HCT116 (cell line): ENCODE measurements around the gene ZNRF3. TPM values are rescaled to one million over a fixed set of nuclear protein-coding genes. Genes with fewer than 3 reads are reported as not detected.

Experiments used
- ATAC-seq: fragments of 200-7000 bp; cut with Tn5 transposase; 2 replicates; pipeline ENCODE4 v1.9.1; 2020; ENCODE audit warnings: mild to moderate bottlenecking, moderate library complexity
- BruUV-seq: library from RNA; stranded (reverse); fragments of 400-500 nt; replicated peaks from 2 replicates; lab custom pipeline; 2021; lab: Mats Ljungman, UMichigan
- CTCF ChIA-PET: fragments of 300-600 bp; sonication (Branson Sonifier 250); formaldehyde crosslinking; loops from one replicate; lab custom pipeline; 2021; ENCODE audit warnings: antibody characterized with exemption; lab: Charles Lee
- POLR2A ChIA-PET: fragments of 300-600, 350-600 bp; sonication (Branson Sonifier 250); formaldehyde crosslinking; loops from one replicate; lab custom pipeline; 2021; ENCODE audit warnings: antibody characterized with exemption; lab: Charles Lee
- RAD21 ChIA-PET, 2 experiments: fragments of 300-600 bp; sonication (Branson Sonifier 250); formaldehyde crosslinking; loops; one replicate each; lab custom pipeline; 2023; ENCODE audit warnings: low total read pairs in 2 of 2; ENCODE audit not compliant: uncharacterized antibody in 2 of 2, unreplicated experiment in 2 of 2, low non-redundant PET in 1 of 2; lab: Charles Lee
- DNase-seq: peaks from one replicate; pipeline ENCODE4 v3.0.0-alpha.2; 2010; ENCODE audit warnings: low read depth, low spot score
- H2AFZ ChIP-seq: fragments of 200-600 bp; shearing (Covaris generic), sonication (generic); 2 replicates; pipeline ENCODE4 v1.6.1; 2017; ENCODE audit warnings: low read depth, mixed run types, mixed read lengths, antibody characterized with exemption, low read length; ENCODE audit not compliant: poor library complexity, severe bottlenecking
- H3K27ac ChIP-seq: 2 replicates; pipeline ENCODE4 v1.5.1; 2012; ENCODE audit warnings: low read depth, low read length
- H3K27me3 ChIP-seq: fragments of 200-600 bp; sonication (generic); 2 replicates; pipeline ENCODE4 v1.6.1; 2016; ENCODE audit warnings: mixed run types, low read length, mixed read lengths; ENCODE audit not compliant: insufficient read depth
- H3K36me3 ChIP-seq, 2 experiments: fragments of 200-500 bp in 1 of 2; fragments of 200-600 bp in 1 of 2; sonication (Bioruptor generic) in 1 of 2; sonication (generic) in 1 of 2; 2 replicates each; pipeline versions ENCODE4 v1.5.1 to v1.6.1; 2014 to 2016; ENCODE audit warnings: low read length in 2 of 2, inconsistent platforms in 1 of 2, mixed read lengths in 1 of 2, mixed run types in 1 of 2; ENCODE audit not compliant: insufficient read depth in 2 of 2, control insufficient read depth in 1 of 2
- H3K4me1 ChIP-seq, 2 experiments: fragments of 200-600 bp in 1 of 2; sonication (generic) in 1 of 2; 2 replicates each; pipeline versions ENCODE4 v1.5.1 to v1.6.1; 2012 to 2017; ENCODE audit warnings: low read length in 2 of 2, inconsistent platforms in 1 of 2, mild to moderate bottlenecking in 1 of 2, mixed read lengths in 1 of 2, mixed run types in 1 of 2, moderate library complexity in 1 of 2; ENCODE audit not compliant: insufficient read depth in 2 of 2, control insufficient read depth in 1 of 2
- H3K4me2 ChIP-seq: fragments of 200-600 bp; sonication (generic); 2 replicates; pipeline ENCODE4 v1.6.1; 2017; ENCODE audit warnings: mixed run types, low read length, mixed read lengths
- H3K4me3 ChIP-seq, 2 experiments: fragments of 200-600 bp in 1 of 2; sonication (generic) in 1 of 2; replicated peaks in 1 of 2; 2 replicates each; pipeline ENCODE4 v1.5.1; 2011 to 2016; ENCODE audit warnings: low read length in 2 of 2, control low read depth in 1 of 2, low read depth in 1 of 2, mild to moderate bottlenecking in 1 of 2, mixed read lengths in 1 of 2, mixed run types in 1 of 2
- H3K79me2 ChIP-seq: fragments of 200-600 bp; sonication (generic); 2 replicates; pipeline ENCODE4 v1.6.1; 2017; ENCODE audit warnings: mild to moderate bottlenecking, mixed run types, low read length, moderate library complexity, mixed read lengths; ENCODE audit not compliant: insufficient read depth
- H3K9ac ChIP-seq: fragments of 200-600 bp; sonication (generic); 2 replicates; pipeline ENCODE4 v1.6.1; 2016; ENCODE audit warnings: low read length, mixed read lengths
- H3K9me2 ChIP-seq: fragments of 200-600 bp; sonication (generic), shearing (Covaris generic); 2 replicates; pipeline ENCODE4 v1.6.1; 2017; ENCODE audit warnings: mixed run types, mild to moderate bottlenecking, moderate library complexity; ENCODE audit not compliant: insufficient read depth
- H3K9me3 ChIP-seq, 2 experiments: fragments of 200-500 bp in 1 of 2; fragments of 200-600 bp in 1 of 2; sonication (Bioruptor generic) in 1 of 2; sonication (generic) in 1 of 2; 2 replicates each; pipeline ENCODE4 v1.6.1; 2014 to 2017; ENCODE audit warnings: low read length in 2 of 2, mixed read lengths in 2 of 2, inconsistent platforms in 1 of 2, low read depth in 1 of 2, mild to moderate bottlenecking in 1 of 2, mixed run types in 1 of 2, moderate library complexity in 1 of 2; ENCODE audit not compliant: control insufficient read depth in 1 of 2, insufficient read depth in 1 of 2
- H4K20me1 ChIP-seq: fragments of 200-600 bp; sonication (generic), shearing (Covaris generic); 2 replicates; pipeline ENCODE4 v1.6.1; 2017; ENCODE audit warnings: mixed run types, mild to moderate bottlenecking, moderate library complexity; ENCODE audit not compliant: insufficient read depth
- CBX3 ChIP-seq: IDR thresholded peaks from 2 replicates; pipeline ENCODE4 v1.6.1; 2012; ENCODE audit warnings: low read depth
- CEBPB ChIP-seq: IDR thresholded peaks from 2 replicates; pipeline ENCODE4 v1.6.1; 2012; ENCODE audit warnings: low read depth
- ELF1 ChIP-seq: IDR thresholded peaks from 2 replicates; pipeline ENCODE4 v1.6.1; 2012; ENCODE audit warnings: low read depth, borderline replicate concordance
- EZH2 ChIP-seq: fragments of 200-600 bp; sonication (generic); IDR thresholded peaks from 2 replicates; pipeline ENCODE4 v1.6.1; 2017; ENCODE audit warnings: antibody characterized with exemption, mixed run types
- EZH2phosphoT487 ChIP-seq: fragments of 200-600 bp; IDR thresholded peaks from 2 replicates; pipeline ENCODE4 v1.6.1; 2018; ENCODE audit warnings: antibody characterized with exemption, borderline replicate concordance
- FOSL1 ChIP-seq: IDR thresholded peaks from 2 replicates; pipeline ENCODE4 v1.6.1; 2012; ENCODE audit warnings: low read depth
- JUND ChIP-seq: IDR thresholded peaks from 2 replicates; pipeline ENCODE4 v1.6.1; 2012
- RAD21 ChIP-seq: IDR thresholded peaks from 2 replicates; pipeline ENCODE4 v1.6.1; 2012; ENCODE audit warnings: low read depth, mild to moderate bottlenecking
- REST ChIP-seq: IDR thresholded peaks from 2 replicates; pipeline ENCODE4 v1.6.1; 2012; ENCODE audit warnings: low read depth
- SIN3A ChIP-seq: IDR thresholded peaks from 2 replicates; pipeline ENCODE4 v1.6.1; 2012; ENCODE audit warnings: low read depth
- SP1 ChIP-seq: IDR thresholded peaks from 2 replicates; pipeline ENCODE4 v1.6.1; 2012; ENCODE audit warnings: low read depth
- YY1 ChIP-seq: IDR thresholded peaks from 2 replicates; pipeline ENCODE4 v1.6.1; 2011; ENCODE audit warnings: low read length, low read depth, moderate library complexity, mild to moderate bottlenecking; ENCODE audit not compliant: insufficient replicate concordance; ENCODE audit errors: extremely low read depth
- ZFX ChIP-seq: fragments of 450-650 bp; IDR thresholded peaks from 2 replicates; pipeline ENCODE4 v1.6.1; 2017
- intact Hi-C: fragments of 100-400 bp; cut with micrococcal nuclease; formaldehyde crosslinking; loops from 2 replicates; pipeline ENCODE4 v1.10.0; 2022
- total RNA-seq: library from RNA; stranded (reverse); gene quantifications from one replicate; pipeline ENCODE4 v1.2.1, GENCODE V29; 2021; ENCODE audit not compliant: unreplicated experiment

ZNRF3 gene
- total RNA-seq, 1 experiment from 2014 or later = 12.2 TPM

GRCh38 chr22:28940441-28940840 is 57.1 kb downstream of the ZNRF3 start:
- Histone ChIP-seq H3K9me3 (no peaks in the 10 kb centered on the region), H3K36me3 (no peaks in the 10 kb centered on the region), H2AFZ (no peak overlapping the region), H3K9ac (no peak overlapping the region), H3K4me3 (no peak overlapping the region)
- POLR2A ChIA-PET = no interaction called here
- intact Hi-C loops = no loop called here
- no TSS peak for BruUV-seq
- TF ChIP-seq ELF1 (no peak), EZH2 (no peak), ZFX (no peak), JUND (no peak), EZH2phosphoT487 (no peak), FOSL1 (no peak), REST (no peak), CBX3 (no peak), YY1 (no peak), SP1 (no peak), CEBPB (no peak), RAD21 (no peak), SIN3A (no peak)
- TF ChIP-seq, all 23 proteins: peak for 0
- H3K9me2 ChIP-seq = no peaks in the 10 kb centered on the region
- peaks cover 67% of the 10 kb centered on the region for H3K79me2 ChIP-seq
- ChIA-PET CTCF (no interaction called here), RAD21 (no interaction called here)
- ATAC-seq (no peak), DNase-seq (no peak)
- no peak overlapping the region for H3K27ac ChIP-seq
- H3K4me1 ChIP-seq = peaks cover 15 to 20% of the 10 kb centered on the region in 2 experiments; a peak in 3 of 4 replicates
- no peaks in the 10 kb centered on the region for H3K27me3 ChIP-seq
- H4K20me1 ChIP-seq = no peaks in the 10 kb centered on the region
- no peak overlapping the region for H3K4me2 ChIP-seq
